Kidney epithelial cell (primary cell): ENCODE data around the gene TXLNB. TPM values are rescaled to one million over a fixed set of nuclear protein-coding genes. Genes with fewer than 3 reads are reported as not detected.

ENCODE experiments used
- DNase-seq: peaks from one replicate; pipeline ENCODE4 v3.0.0-alpha.2; 2010; ENCODE audit warnings: low read depth
- H3K27me3 ChIP-seq: 2 replicates; pipeline ENCODE4 v1.6.0; 2011; ENCODE audit warnings: low read length; ENCODE audit not compliant: control insufficient read depth, insufficient read depth
- H3K36me3 ChIP-seq: 2 replicates; pipeline ENCODE4 v1.5.1; 2011; ENCODE audit warnings: low read length; ENCODE audit not compliant: control insufficient read depth, insufficient read depth
- H3K4me3 ChIP-seq: 2 replicates; pipeline ENCODE4 v1.5.1; 2011; ENCODE audit warnings: low read depth, mild to moderate bottlenecking, control low read depth, low read length
- total RNA-seq: library from RNA; depleted of rRNA; stranded (reverse); fragments of >200 nt; gene quantifications from 2 replicates; pipeline ENCODE4 v1.2.3, GENCODE V29; 2015
- TF ChIP-seq, protein P1 (sequence below): IDR thresholded peaks from 2 replicates; pipeline ENCODE4 v1.5.1; 2011; ENCODE audit warnings: mild to moderate bottlenecking, moderate library complexity, low read length, control low read depth, inconsistent platforms; ENCODE audit not compliant: insufficient read depth, poor library complexity, severe bottlenecking

TXLNB gene
- total RNA-seq, 1 donor from 2014 or later = not detected

DNA sequence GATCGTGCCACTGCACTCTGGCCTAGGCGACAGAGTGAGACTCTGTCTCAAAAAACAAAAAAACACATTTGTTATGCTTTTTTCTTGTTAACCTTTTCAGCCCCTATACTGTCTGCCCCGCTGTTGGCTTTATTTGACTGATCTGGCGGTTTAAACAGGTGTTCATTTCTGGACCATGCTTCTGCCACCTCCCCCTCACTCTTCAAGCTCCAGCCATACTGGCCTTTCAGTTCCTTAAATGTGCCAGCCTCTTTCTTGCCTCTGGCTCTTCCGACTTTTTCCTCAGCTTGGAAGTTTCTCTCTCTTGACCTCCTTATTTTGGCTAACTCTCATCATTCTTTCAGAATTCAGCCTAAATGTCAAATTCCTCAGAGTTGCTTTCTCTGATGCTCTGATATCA, 35.2 kb upstream of the TXLNB start:
- no peak for DNase-seq
- H3K27me3 ChIP-seq = no peaks in the 10 kb centered on the region
- H3K36me3 ChIP-seq = no peaks in the 10 kb centered on the region
- H3K4me3 ChIP-seq = no peak overlapping the region
- TF ChIP-seq, protein P1, sequence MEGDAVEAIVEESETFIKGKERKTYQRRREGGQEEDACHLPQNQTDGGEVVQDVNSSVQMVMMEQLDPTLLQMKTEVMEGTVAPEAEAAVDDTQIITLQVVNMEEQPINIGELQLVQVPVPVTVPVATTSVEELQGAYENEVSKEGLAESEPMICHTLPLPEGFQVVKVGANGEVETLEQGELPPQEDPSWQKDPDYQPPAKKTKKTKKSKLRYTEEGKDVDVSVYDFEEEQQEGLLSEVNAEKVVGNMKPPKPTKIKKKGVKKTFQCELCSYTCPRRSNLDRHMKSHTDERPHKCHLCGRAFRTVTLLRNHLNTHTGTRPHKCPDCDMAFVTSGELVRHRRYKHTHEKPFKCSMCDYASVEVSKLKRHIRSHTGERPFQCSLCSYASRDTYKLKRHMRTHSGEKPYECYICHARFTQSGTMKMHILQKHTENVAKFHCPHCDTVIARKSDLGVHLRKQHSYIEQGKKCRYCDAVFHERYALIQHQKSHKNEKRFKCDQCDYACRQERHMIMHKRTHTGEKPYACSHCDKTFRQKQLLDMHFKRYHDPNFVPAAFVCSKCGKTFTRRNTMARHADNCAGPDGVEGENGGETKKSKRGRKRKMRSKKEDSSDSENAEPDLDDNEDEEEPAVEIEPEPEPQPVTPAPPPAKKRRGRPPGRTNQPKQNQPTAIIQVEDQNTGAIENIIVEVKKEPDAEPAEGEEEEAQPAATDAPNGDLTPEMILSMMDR = no peak

DNA sequence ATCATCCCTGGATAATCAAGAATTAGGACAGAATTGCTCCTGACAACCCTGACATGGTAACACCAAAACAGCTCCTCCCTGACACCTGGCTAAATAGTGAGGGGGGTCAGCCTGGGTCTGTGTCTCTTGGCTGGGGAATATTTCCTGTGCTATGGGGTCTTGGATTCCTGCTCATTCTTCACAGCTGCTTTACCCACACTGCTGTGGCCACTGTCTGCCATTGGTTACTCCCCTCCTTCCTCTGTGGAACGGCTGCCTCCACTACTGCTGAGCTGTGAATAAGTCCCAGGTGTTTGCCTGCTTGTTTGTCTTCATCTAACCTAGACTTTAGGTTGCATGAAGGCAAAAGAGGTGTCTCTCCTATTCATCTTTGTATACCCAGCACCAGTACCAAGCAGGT, 33.9 kb upstream of the TXLNB start:
- no peak overlapping the region for H3K4me3 ChIP-seq
- H3K27me3 ChIP-seq = no peaks in the 10 kb centered on the region
- H3K36me3 ChIP-seq = no peaks in the 10 kb centered on the region
- TF ChIP-seq, protein P1 = no peak
- DNase-seq = no peak

DNA sequence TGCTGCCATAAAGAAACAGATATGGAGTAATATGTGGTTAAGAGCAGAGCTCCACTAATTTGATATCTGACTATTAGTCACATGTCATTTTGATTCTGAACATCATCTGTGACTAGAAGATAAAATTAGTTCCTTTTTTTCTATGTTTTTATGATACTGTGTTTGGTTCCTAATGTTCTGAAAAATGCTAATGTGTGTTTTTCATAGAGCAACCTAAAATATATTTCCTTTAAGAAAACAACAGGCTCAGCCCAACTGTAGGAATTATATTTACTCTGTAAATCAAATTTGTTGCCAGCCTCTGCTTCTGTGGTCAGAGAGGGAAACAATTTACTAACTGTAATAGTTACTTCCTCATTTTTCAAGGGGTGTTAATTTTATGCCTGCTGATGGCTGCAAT, 33.3 kb upstream of the TXLNB start:
- Histone ChIP-seq H3K27me3 (no peaks in the 10 kb centered on the region), H3K36me3 (no peaks in the 10 kb centered on the region), H3K4me3 (no peak overlapping the region)
- no peak for DNase-seq
- TF ChIP-seq, protein P1 = no peak

DNA sequence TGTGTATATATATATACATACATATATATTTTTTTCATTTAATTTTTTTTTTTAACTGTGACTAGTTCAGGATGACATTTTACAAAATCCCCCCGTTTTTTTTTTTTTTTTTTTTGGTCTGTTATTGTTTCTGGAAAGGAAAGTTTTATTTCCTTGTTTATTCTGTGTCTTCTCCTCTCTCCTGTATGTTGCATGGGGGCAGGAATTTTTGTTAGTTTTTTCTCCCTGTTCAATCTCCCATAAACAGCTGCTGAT, 32.4 kb upstream of the TXLNB start:
- Histone ChIP-seq H3K36me3 (no peaks in the 10 kb centered on the region), H3K4me3 (no peak overlapping the region), H3K27me3 (no peaks in the 10 kb centered on the region)
- no peak for DNase-seq
- TF ChIP-seq, protein P1 = no peak

DNA sequence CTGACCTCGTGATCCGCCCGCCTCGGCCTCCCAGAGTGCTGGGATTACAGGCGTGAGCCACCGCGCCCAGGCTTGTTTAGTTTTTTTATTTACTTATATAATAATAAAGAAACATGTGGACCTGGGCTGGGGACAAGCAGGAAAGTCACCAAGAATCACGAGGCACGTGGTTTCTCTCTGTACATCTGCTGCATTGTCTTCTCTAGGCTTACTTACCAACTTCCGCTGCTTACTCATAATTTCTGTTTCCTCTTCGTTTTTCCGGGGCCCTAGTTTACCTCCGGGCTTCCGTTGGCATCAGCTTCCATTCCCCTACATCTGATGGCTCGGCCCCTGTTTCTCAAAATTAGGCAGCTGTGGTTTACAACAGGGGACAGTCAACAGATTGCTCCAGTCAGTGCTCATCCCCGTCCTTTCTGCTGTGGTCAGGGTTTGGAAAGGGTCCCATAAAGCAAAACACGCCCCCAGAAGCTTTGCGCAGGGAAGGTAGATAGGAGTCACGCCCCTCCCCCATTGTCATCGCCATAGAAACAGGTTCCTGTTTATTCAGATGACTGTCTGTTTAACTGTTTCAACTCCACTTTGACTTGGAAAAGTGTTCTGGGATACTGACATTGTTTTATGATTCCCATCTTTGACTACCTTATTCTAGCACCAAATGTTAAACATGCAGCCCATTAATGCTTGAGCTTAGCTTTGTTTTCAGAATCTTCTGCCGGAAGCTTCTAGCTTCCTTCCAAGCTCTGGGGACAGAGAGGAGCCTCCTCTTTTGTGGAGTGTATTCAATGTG, 31.9 kb upstream of the TXLNB start:
- Histone ChIP-seq H3K36me3 (no peaks in the 10 kb centered on the region), H3K4me3 (no peak overlapping the region), H3K27me3 (no peaks in the 10 kb centered on the region)
- DNase-seq = no peak
- TF ChIP-seq, protein P1 = no peak

DNA sequence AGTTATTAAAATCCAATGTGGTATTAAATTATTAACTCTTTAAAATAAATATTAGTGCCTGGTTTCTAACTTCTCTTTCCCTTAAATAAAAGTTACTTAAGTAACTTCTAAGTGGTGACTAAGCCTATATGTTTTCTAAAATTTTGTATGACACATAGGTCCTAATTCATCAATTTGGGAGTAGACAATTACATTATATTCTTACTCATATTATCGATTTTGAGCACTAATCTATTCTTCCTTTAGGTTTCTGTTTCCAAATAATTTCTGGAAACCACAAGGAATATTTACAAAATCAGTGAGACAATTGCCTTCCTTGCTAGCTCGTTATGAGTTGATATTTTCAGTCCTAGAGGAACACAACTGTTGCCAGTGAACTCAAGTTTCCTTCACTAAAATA, 28.3 kb upstream of the TXLNB start:
- no peak for DNase-seq
- Histone ChIP-seq H3K4me3 (no peak overlapping the region), H3K36me3 (no peaks in the 10 kb centered on the region), H3K27me3 (no peaks in the 10 kb centered on the region)
- TF ChIP-seq, protein P1 = no peak
